K562 (cell line): ENCODE data around the gene CNDP2. TPM values are rescaled to one million over a fixed set of nuclear protein-coding genes. Genes with fewer than 3 reads are reported as not detected.
"Not testable (repeated sequence)": the region's sequence is repeated elsewhere in the genome, so short reads cannot be mapped to it uniquely, and the experiment has no call there.

Experiments used
- ATAC-seq: fragments of 200-7000 bp; cut with Tn5 transposase; 3 replicates; pipeline ENCODE4 v1.9.1; 2020; ENCODE audit warnings: moderate library complexity
- BruUV-seq: library from RNA; stranded (reverse); fragments of 400-500 nt; replicated peaks from 2 replicates; lab custom pipeline; 2021; lab: Mats Ljungman, UMichigan
- CTCF ChIA-PET: fragments of 300-600 bp; formaldehyde crosslinking; extraction: SDS; loops from one replicate; lab custom pipeline; 2021; ENCODE audit warnings: low intra/inter-chr PET ratio; lab: Yijun Ruan, JAX
- POLR2A ChIA-PET: fragments of 300-600, 350-650 bp; sonication (Branson Sonifier 250); formaldehyde crosslinking; extraction: SDS; loops from one replicate; lab custom pipeline; 2021; ENCODE audit warnings: antibody characterized with exemption, inconsistent platforms; lab: Yijun Ruan, JAX
- DNase-seq, 4 experiments: peaks; one replicate each; pipeline versions ENCODE4 v3.0.0 to v3.0.0-alpha.2; 2011 to 2018; ENCODE audit warnings: low spot score in 3 of 4, mixed read lengths in 3 of 4; ENCODE audit errors: extremely low read depth in 1 of 4
- FAIRE-seq: peaks from 2 replicates; lab custom pipeline; 2011; peaks lifted over from hg19 to GRCh38; lab: Jason Lieb, UNC
- H2AFZ ChIP-seq: 2 replicates; pipeline ENCODE4 v1.6.0; 2011; ENCODE audit warnings: low read depth, low read length, control low read depth, inconsistent platforms
- H3K27ac ChIP-seq: fragments of 200-600 bp; 3 replicates; pipeline ENCODE4 v1.8.0; 2011; ENCODE audit warnings: low read depth, mild to moderate bottlenecking, control low read depth, inconsistent platforms, low read length, moderate library complexity, mixed read lengths; ENCODE audit errors: extremely low read depth
- H3K27me3 ChIP-seq, 2 experiments: fragments of 300-600 bp in 1 of 2; 2 replicates in 1 of 2; 3 replicates in 1 of 2; pipeline versions ENCODE4 v1.6.0 to v1.8.0; 2011; ENCODE audit warnings: inconsistent platforms in 2 of 2, low read length in 2 of 2, mild to moderate bottlenecking in 1 of 2, mixed read lengths in 1 of 2, moderate library complexity in 1 of 2; ENCODE audit not compliant: control insufficient read depth in 2 of 2, insufficient read depth in 2 of 2
- H3K36me3 ChIP-seq: fragments of 300-600 bp; 3 replicates; pipeline ENCODE4 v1.8.0; 2011; ENCODE audit warnings: mild to moderate bottlenecking, low read length, inconsistent platforms; ENCODE audit not compliant: control insufficient read depth, insufficient read depth
- H3K4me1 ChIP-seq, 2 experiments: fragments of 200-600 bp in 1 of 2; replicated peaks in 1 of 2; 2 replicates in 1 of 2; 3 replicates in 1 of 2; pipeline versions ENCODE4 v1.5.1 to v1.8.0; 2011; ENCODE audit warnings: inconsistent platforms in 2 of 2, low read length in 2 of 2, mild to moderate bottlenecking in 1 of 2, mixed read lengths in 1 of 2, moderate library complexity in 1 of 2; ENCODE audit not compliant: control insufficient read depth in 2 of 2, insufficient read depth in 2 of 2
- H3K4me2 ChIP-seq: 2 replicates; pipeline ENCODE4 v1.6.1; 2011; ENCODE audit warnings: low read length, control low read depth, inconsistent platforms, mixed read lengths; ENCODE audit not compliant: insufficient read depth
- H3K4me3 ChIP-seq: fragments of 200-600 bp; sonication (generic), shearing (Covaris generic); 2 replicates; pipeline ENCODE4 v1.5.1; 2016; ENCODE audit warnings: control low read depth, inconsistent platforms
- H3K79me2 ChIP-seq: fragments of 200-600 bp; 3 replicates; pipeline ENCODE4 v1.8.0; 2011; ENCODE audit warnings: low read length, inconsistent platforms; ENCODE audit not compliant: control insufficient read depth, insufficient read depth
- H3K9ac ChIP-seq, 2 experiments: 2 replicates each; pipeline versions ENCODE4 v1.6.0 to v1.6.1; 2011; ENCODE audit warnings: low read depth in 2 of 2, low read length in 2 of 2, control low read depth in 1 of 2, inconsistent platforms in 1 of 2, mild to moderate bottlenecking in 1 of 2, mixed read lengths in 1 of 2; ENCODE audit not compliant: insufficient read depth in 1 of 2
- H3K9me1 ChIP-seq: one replicate; pipeline ENCODE4 v1.6.0; 2011; ENCODE audit warnings: inconsistent platforms, mild to moderate bottlenecking, low read length, moderate library complexity; ENCODE audit not compliant: control insufficient read depth, insufficient read depth
- H3K9me3 ChIP-seq: replicated peaks from 2 replicates; pipeline ENCODE4 v1.5.1; 2011; ENCODE audit warnings: low read depth, low read length, inconsistent platforms; ENCODE audit not compliant: control insufficient read depth, insufficient read depth
- H4K20me1 ChIP-seq: replicated peaks from 2 replicates; pipeline ENCODE4 v1.6.1; 2011; ENCODE audit warnings: low read length, inconsistent platforms, mixed read lengths; ENCODE audit not compliant: control insufficient read depth, insufficient read depth
- HDAC6 ChIP-seq: IDR thresholded peaks from 2 replicates; pipeline ENCODE4 v1.6.1; 2012; ENCODE audit warnings: low read depth, mild to moderate bottlenecking, control low read depth, inconsistent platforms, low read length, moderate library complexity
- SMAD4 ChIP-seq: fragments of 250-450 bp; sonication (Bioruptor Pico); conservative IDR thresholded peaks from 2 replicates; pipeline ENCODE4 v1.8.0; 2021; ENCODE audit warnings: inconsistent platforms, mild to moderate bottlenecking, moderate library complexity
- THRA ChIP-seq: fragments of 450-650 bp; IDR thresholded peaks from 2 replicates; pipeline ENCODE4 v1.6.1; 2017; ENCODE audit warnings: mild to moderate bottlenecking, moderate library complexity
- ZNF217 ChIP-seq: sonication (generic); formaldehyde crosslinking; IDR thresholded peaks from 2 replicates; pipeline ENCODE4 v1.8.0; 2022; ENCODE audit warnings: mild to moderate bottlenecking, missing genetic modification reagents
- ZNF445 ChIP-seq: fragments of 250-450 bp; sonication (Bioruptor Pico); IDR thresholded peaks from 2 replicates; pipeline ENCODE4 v1.4.0; 2020; ENCODE audit warnings: low read depth, mild to moderate bottlenecking, moderate library complexity
- ZNF584 ChIP-seq: fragments of 200-800 bp; sonication (Bioruptor generic); IDR thresholded peaks from 2 replicates; pipeline ENCODE4 v1.6.1; 2016; ENCODE audit warnings: low read depth, mild to moderate bottlenecking, missing genetic modification characterization, missing compliant biosample characterization
- WGBS: fragments of 100-300 bp; shearing (Covaris generic); methylation state at CpG from one replicate; pipeline ENCODE4 v1.1.6; 2016; ENCODE audit warnings: low coverage, mixed read lengths; ENCODE audit not compliant: insufficient coverage; ENCODE audit errors: missing lambda C conversion rate; 5-methylcytosine and 5-hydroxymethylcytosine counted together
- in situ Hi-C: fragments of 300-500 bp; cut with MboI; formaldehyde crosslinking; loops from 4 replicates; pipeline ENCODE4 v1.15.0; 2018; ENCODE audit warnings: inconsistent platforms, mixed read lengths
- intact Hi-C: fragments of 100-400 bp; cut with micrococcal nuclease; formaldehyde crosslinking; loops from 2 replicates; pipeline ENCODE4 v1.14.2; 2022
- polyA plus RNA-seq, 8 experiments: library from polyadenylated mRNA; depleted of rRNA in 4 of 8; stranded (reverse) in 5 of 8; unstranded in 3 of 8; fragments of >200 nt; fragmentation: Nextera tagmentation in 2 of 8; fragmentation: Illumina TruSeq in 1 of 8; extraction: Ambion mirVana in 2 of 8; extraction: Trizol in 1 of 8; gene quantifications; 2 replicates each; pipeline versions ENCODE4 v1.2.1 to v1.2.3, GENCODE V29; 2011 to 2014; ENCODE audit warnings: inconsistent platforms in 1 of 8, missing spikeins in 1 of 8
- total RNA-seq, 7 experiments: library from RNA; depleted of rRNA in 6 of 7; stranded (reverse); fragments of >200 nt in 6 of 7; fragmentation: Illumina TruSeq in 2 of 7; extraction: Trizol in 2 of 7; gene quantifications; 2 replicates each; pipeline versions ENCODE4 v1.2.1 to v1.2.3, GENCODE V29; 2011 to 2021; ENCODE audit warnings: low replicate concordance in 1 of 7

The CNDP2 gene
- total and polyA plus RNA-seq, 9 of the 15 experiments (the other 6 are each of a cell fraction or from before 2014, with no cell fraction given) = 34.1 to 128 (median 53.8) TPM

DNA sequence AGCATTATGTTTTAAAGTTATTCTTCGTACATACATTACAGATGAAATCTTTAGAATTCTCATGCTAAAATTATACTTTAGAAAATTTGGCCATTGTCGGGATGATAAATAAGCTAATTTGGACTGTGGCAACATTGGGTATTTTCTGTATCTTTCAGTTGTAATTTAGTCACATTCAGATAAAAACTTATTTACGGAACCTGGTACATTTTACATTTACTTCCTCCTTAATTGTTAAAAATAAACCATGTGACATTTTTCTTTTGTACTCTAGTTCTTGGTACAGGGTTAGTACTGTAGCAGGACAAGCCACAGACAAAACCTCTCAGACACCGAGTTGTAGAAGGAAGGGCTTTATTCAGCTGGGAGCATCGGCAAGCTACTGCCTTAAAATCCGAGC lies 4.2 kb downstream of the CNDP2 start (continued):
- TF ChIP-seq THRA = no peak
- no peak for TF ChIP-seq SMAD4 (CRISPR knock-in tag)
- no peak for TF ChIP-seq ZNF584 (CRISPR knock-in tag)
- TF ChIP-seq ZNF217 (CRISPR knock-in tag) = no peak
- no peak for TF ChIP-seq HDAC6
- no peak for TF ChIP-seq ZNF445 (CRISPR knock-in tag)

GRCh38 chr18:74500774-74501173 lies 4.6 kb downstream of the CNDP2 start:
- Histone ChIP-seq H3K79me2 (peaks cover 44% of the 10 kb centered on the region), H3K4me1 (peaks cover 13 to 19% of the 10 kb centered on the region in 2 experiments; a peak in 4 of 5 replicates), H3K36me3 (peaks cover 66% of the 10 kb centered on the region; the same call in 2 of the 3 replicates)
- 80% methylated on average over 3 of the region's 8 CpGs for WGBS
- BruUV-seq, H3K27me3 ChIP-seq, H3K9me3 ChIP-seq, intact Hi-C loops, H2AFZ ChIP-seq, in situ Hi-C loops, H3K4me3 ChIP-seq, ATAC-seq, DNase-seq, H4K20me1 ChIP-seq, FAIRE-seq, H3K4me2 ChIP-seq, H3K27ac ChIP-seq, H3K9me1 ChIP-seq, H3K9ac ChIP-seq, CTCF ChIA-PET, POLR2A ChIA-PET: not testable (repeated sequence)
